Head of caudate nucleus (tissue), 42 donors: ENCODE measurements around the gene WDR1.
A peak's percentile ranks its signal among the peaks of the same experiment; 100 is the strongest.

Source experiments
- DNase-seq, 42 donors: peaks; one replicate each; pipeline versions ENCODE4 v3.0.0 to v3.0.0-alpha.2; 2020 to 2021; ENCODE audit warnings: mixed read lengths in 7 of 42
- intact Hi-C: fragments of 100-400 bp; cut with DNase I; formaldehyde crosslinking; loops from one replicate; pipeline ENCODE4 v1.15.0; 2022

The WDR1 gene

GRCh38 chr4:10066670-10067651 lies 49.6 kb downstream of the WDR1 start:
- intact Hi-C loops = loop anchor here (10.0 kb wide), 1 partner anchor 162 kb away; no protein-coding TSS in a partner anchor
- peak in 2 of 42 donors; percentile 12 to 24 for DNase-seq

- intact Hi-C loops = loop anchor here (10.0 kb wide), 1 partner anchor 161 kb away; no protein-coding TSS in a partner anchor
- peak in 1 of 42 donors; percentile 4 for DNase-seq
These were observed 50.4 kb downstream of the WDR1 start for GRCh38 chr4:10066206-10066605.

GRCh38 chr4:10063544-10064300 lies 52.9 kb downstream of the WDR1 start:
- intact Hi-C loops = loop anchor here (5.0 to 10.0 kb wide), 3 partner anchors 46 to 301 kb away; no protein-coding TSS in a partner anchor
- DNase-seq = peak; percentile 34 to 88 (median 74)

- DNase-seq = no peak
- intact Hi-C loops = loop anchor here (5.0 to 10.0 kb wide), 3 partner anchors 45 to 300 kb away; no protein-coding TSS in a partner anchor
These were observed 54.8 kb downstream of the WDR1 start for GRCh38 chr4:10061650-10062415.

GRCh38 chr4:10058371-10058770 lies 58.2 kb downstream of the WDR1 start:
- intact Hi-C loops = no loop called here
- DNase-seq = peak in 2 of 42 donors; percentile 14 to 17

GRCh38 chr4:10057023-10057395 lies 59.6 kb downstream of the WDR1 start:
- DNase-seq = no peak
- intact Hi-C loops = no loop called here

GRCh38 chr4:10056334-10057022 lies 60.1 kb downstream of the WDR1 start:
- DNase-seq = peak in 1 of 42 donors; percentile 5
- intact Hi-C loops = no loop called here

- DNase-seq = no peak
- intact Hi-C loops = no loop called here
These were observed 60.7 kb downstream of the WDR1 start for GRCh38 chr4:10055871-10056270.

- peak in 1 of 42 donors; percentile 14 for DNase-seq
- intact Hi-C loops = no loop called here
These were observed 62.0 kb downstream of the WDR1 start for GRCh38 chr4:10054571-10055041.

- peak in 1 of 42 donors; percentile 3 for DNase-seq
- intact Hi-C loops = no loop called here
These were observed 62.8 kb downstream of the WDR1 start for GRCh38 chr4:10053635-10054453.

- DNase-seq = peak in 2 of 42 donors; percentile 3 to 13
- intact Hi-C loops = no loop called here
These were observed 65.0 kb downstream of the WDR1 start for GRCh38 chr4:10051517-10052135.

- intact Hi-C loops = no loop called here
- peak in 2 of 42 donors; percentile 1 to 10 for DNase-seq
These were observed 65.9 kb downstream of the WDR1 start for GRCh38 chr4:10050721-10051120.

- intact Hi-C loops = no loop called here
- peak in 1 of 42 donors; percentile 5 for DNase-seq
These were observed 66.3 kb downstream of the WDR1 start for GRCh38 chr4:10050261-10050661.

- DNase-seq = peak in 2 of 42 donors; percentile 1 to 12
- intact Hi-C loops = no loop called here
These were observed 67.5 kb downstream of the WDR1 start for GRCh38 chr4:10048941-10049697.

- DNase-seq = peak in 1 of 42 donors; percentile 2
- intact Hi-C loops = no loop called here
These were observed 68.6 kb downstream of the WDR1 start for GRCh38 chr4:10047967-10048366.

- no peak for DNase-seq
- intact Hi-C loops = no loop called here
These were observed 70.1 kb downstream of the WDR1 start for GRCh38 chr4:10046471-10046870.
